Globus pallidus (tissue), 1 donor: ENCODE data around the gene FAM83F.
"Not testable (repeated sequence)": the region's sequence is repeated elsewhere in the genome, so short reads cannot be mapped to it uniquely, and the experiment has no call there.

Experiments used
- DNase-seq: peaks from one replicate; pipeline ENCODE4 v3.0.0-alpha.2; 2015; ENCODE audit warnings: low spot score

Gene FAM83F

DNA sequence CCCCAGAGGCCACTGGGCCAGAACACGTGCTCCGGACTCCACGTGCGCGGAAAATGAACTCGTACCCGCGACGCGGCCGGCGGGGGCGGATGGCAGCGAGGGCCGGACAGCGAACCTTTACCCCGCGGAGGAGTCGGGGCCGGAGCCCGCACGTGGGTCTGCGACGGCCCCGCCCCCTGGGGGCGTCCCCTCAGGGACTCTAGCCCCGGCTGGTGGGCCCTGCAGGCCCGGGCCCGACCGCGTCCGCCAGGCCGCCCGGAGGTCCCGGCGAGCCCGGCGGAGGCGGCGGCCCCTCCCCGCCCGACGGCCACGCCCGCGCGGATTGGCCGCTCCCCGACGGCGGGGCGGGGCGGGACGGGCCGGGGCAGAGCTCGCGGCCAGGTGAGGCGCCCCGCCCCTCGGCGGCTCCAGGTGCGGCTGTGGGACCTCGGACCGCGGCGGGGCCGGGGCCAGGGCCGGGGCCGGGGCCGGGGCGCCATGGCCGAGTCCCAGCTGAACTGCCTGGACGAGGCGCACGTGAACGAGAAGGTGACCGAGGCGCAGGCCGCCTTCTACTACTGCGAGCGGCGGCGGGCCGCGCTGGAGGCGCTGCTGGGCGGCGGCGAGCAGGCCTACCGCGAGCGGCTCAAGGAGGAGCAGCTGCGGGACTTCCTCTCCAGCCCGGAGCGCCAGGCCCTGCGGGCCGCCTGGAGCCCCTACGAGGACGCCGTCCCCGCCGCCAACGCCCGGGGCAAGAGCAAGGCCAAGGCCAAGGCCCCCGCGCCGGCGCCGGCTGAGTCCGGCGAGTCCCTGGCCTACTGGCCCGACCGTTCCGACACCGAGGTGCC lies at the start of gene FAM83F:
TSS of gene FAM83F (plus strand) at position 389 of the 827 bp plus-strand sequence. CDS start at position 478, 89 bp downstream.
- no peak for DNase-seq

DNA sequence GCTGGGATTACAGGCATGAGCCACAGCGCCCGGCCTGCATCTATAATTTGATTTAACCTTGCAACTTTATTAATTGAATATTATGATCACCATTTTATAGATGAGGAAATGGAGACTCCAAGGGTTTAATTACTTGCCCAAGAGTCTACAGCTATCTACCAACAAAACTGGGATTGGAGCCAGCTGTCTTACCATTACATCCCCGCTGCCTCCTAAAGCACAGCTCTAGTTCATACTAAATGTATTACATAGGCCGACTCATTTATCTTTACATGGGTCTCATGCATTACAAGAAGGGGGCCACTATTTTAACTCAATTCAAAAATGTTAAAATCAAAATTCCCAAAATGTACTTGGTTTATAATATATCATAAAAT lies 48.6 kb upstream of the FAM83F start:
- DNase-seq = no peak

DNA sequence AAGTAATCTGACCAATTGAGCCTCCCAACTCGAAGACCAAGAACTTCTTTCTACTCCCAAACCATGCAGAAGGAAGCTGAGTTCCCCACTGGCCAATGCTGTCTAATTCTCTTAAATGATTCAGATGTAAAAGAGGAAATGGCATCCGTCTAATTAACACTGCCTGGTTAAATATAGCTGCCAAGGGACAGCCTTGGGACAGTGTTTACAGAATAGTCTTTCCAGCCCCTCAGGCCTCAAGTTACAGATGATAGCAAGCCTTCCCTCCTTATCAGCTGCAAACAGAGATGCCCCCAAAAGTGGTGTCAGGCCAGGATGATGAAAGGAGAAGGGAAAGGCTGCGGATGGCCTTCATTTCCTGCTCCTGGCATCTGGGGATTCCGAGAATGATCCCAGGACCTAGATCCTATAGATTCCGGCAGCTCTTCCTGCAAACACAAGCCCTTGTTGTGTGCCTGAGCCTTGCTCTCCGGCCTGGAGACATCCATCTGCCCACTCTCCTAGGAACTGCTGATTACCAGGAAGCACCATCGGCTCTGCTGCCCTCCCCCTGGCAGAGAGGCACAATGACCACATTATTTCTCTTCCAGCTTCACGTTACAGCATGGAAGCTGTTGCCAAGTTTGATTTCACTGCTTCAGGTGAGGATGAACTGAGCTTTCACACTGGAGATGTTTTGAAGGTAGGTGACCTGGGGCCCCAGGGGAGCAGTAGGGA lies 48.1 kb upstream of the FAM83F start:
- DNase-seq = peak; percentile 59

DNA sequence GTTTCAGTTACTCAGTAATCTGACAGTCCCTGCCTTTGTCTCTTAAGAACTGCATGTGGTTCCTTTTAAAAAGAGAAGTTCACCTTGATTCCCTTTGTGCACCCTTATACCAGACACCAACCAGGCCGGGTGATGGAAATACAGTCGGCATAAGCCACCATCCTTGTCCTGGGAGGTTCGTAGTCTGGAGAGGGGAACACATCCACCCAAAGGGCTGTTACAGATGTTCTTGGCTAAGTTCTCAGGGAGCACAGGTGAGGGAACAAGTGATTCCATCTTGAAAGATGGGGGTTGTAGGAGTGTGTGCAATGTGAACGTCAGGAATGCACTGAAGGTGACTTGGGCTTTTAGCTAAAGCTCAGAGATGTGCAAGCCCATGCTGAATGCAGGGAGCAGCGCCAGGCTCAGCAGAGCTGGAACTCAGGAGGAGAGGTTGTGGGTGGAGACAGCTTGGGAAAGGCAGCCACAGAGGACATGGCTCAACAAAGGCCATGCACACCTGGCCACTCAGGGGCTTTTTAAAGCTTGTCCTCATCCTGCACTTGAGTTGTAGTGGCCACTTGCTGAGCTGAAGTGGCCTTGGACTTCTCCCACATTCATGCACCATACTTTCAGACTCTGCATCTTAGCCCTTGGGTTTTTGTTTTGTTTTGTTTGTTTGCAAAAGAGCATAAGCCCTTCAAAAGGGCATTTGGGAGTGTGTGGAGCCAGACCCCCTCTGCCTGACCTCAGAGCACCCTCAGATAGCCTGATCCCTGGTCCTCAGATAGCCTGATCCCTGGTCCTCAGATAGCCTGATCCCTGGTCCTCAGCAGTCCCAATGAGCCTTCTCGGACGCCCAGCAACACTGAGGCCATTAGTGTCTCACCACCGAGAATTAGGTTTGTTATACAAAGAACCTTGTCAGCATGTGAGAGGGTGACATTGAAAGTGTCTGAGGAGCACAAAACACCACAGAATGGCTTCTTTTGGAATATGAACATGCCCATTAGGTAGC lies 47.2 kb upstream of the FAM83F start:
- no peak for DNase-seq

DNA sequence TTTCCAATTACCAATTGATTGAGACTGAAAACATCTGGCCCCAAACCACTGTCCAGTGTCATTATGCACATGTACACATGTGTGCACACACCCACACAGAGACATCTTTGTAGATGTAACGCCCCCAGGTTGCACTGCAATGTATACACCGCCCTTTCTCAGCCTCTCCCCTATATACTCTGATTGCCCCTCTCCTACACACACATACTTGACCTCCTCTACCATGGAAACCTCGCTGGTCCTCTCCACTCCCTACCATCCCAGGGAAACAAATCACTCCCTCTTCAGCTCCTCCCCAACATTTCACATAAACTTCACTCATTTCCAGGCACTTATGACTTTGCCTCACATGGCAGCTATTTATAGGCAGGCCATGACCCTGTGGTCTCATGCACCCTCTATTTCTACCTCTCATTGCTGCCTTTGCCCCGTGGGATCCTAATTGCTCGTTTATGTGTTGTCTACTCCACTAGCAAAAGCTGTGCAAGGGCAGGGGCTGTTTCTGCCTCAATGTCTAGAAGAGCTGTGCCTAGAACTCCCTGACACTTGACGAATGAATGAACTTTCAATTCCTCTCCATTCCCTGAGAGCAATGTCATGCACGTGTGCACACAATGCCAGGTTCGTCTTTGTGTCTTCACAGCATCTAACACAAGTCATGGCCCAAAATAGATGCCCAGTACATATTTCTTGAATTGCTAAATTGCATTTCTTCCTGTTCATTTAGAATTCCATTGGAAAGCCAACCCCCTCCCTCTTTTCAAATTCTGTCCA lies 44.6 kb upstream of the FAM83F start:
- no peak for DNase-seq

DNA sequence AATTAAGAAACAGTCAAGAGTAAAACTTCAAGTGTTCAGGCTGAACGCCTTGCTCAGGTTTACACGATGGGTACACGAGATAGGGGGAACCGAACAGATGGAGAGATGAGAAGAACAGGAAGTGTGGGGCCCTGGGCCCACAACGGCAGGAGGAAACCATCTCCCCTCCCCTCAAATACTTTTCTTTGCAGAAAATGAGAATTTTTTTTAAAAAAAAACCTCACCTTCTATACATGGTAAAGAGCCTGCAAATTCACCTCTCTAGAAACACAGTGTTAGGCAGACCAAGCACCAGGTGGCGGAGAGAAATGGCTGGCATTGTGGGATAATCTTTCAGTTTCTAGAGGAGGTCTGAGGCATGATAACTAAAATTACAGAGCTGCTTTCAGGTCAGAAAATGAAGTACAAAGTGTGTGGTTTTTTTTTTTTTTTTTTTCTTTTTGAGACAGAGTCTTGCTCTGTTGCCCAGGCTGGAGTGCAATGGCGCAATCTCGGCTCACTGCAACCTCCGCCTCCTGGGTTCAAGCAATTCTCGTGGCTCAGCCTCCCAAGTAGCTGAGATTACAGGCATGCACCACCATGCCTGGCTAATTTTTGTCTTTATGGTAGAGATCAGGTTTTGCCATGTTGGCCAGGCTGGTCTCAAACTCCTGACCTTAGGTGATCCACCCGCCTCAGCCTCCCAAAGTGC lies 43.0 kb upstream of the FAM83F start:
- DNase-seq = not testable (repeated sequence)

DNA sequence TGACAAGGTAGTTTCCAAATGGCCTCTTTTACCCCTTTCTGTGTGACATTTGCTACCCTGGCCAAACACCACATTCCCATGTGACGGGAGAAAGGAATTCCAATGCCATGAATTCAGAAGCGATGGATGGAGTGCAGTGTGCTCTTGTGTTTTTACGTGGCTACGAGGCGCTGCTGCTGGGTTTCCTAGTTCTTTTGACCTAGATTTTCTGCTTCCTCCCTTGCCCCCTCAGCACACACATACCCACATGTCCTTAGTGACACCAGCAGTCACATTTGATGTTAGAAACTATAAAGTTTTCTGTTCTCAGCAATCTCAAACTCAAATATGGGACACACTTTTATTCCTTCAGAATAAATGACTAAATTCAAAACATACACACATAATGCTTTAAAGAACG lies 42.4 kb upstream of the FAM83F start:
- DNase-seq = no peak

DNA sequence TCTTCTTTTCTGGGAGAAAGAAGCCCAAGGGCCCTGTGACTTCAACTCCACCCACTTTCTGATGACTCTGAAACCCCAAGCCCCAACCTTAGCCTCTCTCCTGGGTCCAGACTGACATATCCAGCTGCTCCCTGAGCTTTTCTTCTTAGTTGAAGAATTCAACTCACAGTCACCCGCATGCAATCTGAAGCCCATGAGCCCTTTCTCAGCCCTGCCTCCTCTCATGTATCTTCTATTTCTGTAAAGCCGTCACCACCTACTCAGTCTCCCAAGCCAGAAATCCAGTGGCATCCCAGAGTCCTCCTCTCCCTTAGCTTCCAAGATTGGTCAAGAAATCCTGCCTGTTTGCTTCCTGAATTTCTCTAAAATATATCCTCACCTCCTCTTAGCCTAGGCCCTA lies 41.7 kb upstream of the FAM83F start:
- DNase-seq = no peak

DNA sequence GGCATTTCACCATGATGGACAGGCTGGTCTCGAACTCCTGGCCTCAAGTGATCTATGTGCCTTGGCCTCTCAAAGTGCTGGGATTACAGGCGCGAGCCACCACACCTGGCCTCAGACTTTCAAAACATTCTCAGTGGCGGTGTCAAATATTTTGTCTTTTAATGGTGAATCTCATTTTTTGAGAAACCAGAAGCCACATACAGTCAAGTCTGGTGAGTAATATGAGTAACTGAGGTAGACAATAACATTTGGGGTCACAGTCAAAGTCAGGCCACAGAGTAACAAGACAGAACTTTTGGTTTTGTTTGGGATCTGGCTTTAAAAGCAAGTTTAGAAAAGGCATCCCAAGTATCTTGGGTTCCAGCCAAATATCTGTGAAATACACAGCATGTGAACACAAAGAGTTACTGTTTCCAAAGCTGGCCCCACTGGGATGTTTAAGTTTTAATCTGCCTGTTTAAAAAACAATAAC lies 40.1 kb upstream of the FAM83F start:
- DNase-seq = peak; percentile 50

DNA sequence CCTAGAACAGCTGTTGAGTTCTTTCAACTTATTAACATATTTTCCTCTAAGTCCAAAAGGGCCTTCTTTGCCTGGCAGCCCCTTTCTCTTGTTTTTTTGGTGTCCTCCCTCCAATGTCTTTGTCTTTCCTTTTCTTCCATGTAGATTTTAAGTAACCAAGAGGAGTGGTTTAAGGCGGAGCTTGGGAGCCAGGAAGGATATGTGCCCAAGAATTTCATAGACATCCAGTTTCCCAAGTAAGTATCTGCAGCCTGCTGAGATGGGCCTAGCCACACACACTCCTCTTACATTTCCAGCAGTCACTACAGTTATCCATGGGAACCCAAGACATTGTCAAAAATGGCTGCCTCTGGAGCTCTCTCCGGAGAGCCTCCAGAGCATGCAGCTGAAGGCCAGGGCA lies 39.1 kb upstream of the FAM83F start:
- DNase-seq = no peak

DNA sequence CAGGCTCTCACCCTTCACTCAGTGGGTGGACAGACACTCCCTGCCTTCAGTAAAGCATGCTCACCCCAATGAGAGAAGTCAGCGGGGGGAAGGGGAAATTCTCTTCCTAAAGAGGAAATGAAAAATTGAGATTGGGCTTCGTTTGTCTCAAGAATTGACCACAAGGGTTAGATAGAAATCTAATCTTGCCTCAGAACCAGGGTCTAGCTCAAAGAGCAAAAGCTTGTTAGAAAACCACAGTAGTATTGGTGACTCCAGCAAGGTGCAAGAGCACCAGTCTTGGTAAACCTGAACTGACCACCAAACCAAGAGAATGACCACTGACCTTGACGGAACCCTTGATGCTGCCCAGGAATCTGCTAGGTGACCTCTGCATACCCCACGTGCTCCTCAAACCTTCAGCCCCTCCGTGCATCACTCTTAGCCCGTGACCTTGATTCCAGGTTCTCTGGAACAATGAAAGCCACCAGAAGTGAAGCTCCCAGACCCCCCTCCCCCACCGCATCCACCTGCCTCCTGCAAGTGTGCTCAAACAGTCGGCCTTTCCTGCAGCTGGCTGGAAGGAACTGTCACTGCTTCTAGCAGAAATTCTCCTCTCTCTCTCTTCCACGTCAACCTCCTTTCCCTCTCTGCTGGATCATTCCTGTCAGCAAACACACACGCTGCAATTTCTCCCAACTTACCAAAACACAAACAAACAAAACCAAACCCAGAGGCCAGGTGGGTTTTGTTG lies 37.7 kb upstream of the FAM83F start:
- DNase-seq = no peak

DNA sequence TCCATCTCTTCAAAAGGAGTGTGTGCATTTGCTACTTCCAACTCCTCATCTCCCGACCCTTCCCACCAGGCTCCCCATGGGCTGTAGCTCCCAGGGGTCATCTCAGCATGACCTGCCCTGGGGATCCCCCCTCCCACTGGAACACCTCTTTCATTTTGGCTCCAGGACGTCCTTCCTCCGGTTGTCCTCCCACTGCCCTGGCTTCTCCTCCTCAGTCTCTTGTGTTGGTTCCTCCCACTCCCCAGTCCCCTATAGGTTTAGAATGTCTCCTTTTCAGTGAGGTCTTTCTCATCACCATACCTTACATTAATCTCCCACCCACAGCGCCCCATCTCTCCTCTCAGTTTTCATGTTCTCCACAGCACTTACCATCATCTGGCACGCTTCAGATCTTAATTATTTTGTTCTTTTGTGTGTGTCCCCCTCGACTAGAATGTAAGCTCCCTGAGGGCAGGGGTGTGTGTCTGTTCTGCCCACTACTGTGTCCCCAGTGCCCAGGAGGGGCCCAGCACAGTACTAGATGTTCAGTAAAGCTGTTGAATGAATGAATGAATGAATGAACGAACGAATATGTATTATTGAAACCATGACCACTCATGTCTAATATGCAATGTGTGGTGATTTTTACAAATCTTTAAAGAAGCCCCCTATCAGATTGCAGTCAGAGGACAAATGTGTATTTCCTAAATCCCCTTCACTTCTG lies 36.6 kb upstream of the FAM83F start:
- no peak for DNase-seq

DNA sequence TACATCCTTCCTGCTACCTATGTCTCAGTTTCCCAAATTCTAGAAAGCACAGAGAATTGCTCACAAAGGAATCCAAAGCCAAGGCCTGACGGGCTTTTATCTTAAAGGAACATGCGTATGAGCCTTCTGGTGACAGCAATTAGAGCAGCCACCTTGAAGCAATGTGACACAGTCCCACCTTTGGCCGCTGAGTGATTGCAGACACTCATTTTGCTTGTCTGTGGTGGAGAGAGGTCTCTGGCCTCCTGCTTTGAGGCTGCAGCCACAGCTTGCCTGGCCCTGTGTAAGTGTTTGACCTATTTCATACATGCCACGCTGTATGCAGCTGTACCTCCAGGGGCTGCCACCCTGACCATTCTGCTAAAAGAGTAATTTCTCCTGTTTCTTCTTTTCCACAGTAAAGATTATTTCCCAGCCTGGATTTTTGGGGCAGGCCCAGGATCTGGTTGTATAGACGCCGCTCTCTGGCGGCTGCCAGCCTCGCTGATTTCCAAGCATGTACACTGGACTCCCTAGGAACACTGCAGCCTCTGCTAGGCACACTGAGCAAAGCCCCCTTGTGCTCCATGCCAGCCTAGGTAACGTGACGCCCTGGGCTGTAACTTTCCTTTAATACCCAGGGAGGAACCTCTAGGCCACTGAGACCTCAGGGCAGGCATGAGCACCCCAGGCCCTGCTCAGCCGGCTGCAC lies 35.7 kb upstream of the FAM83F start:
- no peak for DNase-seq

DNA sequence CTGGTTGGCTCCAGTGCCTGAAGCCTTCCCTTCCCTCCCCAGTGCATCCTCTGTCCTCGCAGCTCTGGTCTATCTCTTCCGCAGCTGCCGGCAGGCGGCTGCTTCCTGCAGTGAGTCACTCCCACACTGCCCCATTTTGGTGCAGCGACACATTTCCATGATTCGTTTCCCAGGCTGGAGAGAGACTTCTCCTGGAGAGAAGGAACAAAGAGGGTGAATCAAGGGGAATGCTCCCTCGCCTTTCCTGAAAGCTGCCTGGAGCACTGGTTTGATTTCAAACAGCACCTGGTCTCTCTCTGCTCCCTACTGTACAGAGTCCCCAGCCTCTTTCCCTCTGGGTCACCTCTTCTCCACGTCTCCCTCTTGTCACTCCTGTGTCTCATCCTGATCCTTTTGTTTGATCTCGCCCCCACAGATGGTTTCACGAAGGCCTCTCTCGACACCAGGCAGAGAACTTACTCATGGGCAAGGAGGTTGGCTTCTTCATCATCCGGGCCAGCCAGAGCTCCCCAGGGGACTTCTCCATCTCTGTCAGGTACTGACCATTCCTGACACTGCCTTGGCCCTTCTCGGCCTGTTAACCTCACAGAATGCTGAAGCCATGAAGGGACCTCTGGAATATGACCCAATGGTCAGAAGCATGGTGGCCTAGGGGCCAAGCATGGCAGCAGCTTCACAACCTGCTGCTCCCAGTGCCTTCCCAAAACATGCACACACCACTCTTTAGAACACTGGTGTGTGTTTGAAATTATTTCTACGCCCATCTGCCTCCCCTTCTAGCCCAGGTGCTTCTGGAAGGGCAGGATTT lies 34.9 kb upstream of the FAM83F start, which contains the start of gene TMA7B:
TSS of gene TMA7B (plus strand) at position 758 of the 808 bp plus-strand sequence. CDS start 3,978 bp downstream, outside the sequence.
- DNase-seq = no peak

DNA sequence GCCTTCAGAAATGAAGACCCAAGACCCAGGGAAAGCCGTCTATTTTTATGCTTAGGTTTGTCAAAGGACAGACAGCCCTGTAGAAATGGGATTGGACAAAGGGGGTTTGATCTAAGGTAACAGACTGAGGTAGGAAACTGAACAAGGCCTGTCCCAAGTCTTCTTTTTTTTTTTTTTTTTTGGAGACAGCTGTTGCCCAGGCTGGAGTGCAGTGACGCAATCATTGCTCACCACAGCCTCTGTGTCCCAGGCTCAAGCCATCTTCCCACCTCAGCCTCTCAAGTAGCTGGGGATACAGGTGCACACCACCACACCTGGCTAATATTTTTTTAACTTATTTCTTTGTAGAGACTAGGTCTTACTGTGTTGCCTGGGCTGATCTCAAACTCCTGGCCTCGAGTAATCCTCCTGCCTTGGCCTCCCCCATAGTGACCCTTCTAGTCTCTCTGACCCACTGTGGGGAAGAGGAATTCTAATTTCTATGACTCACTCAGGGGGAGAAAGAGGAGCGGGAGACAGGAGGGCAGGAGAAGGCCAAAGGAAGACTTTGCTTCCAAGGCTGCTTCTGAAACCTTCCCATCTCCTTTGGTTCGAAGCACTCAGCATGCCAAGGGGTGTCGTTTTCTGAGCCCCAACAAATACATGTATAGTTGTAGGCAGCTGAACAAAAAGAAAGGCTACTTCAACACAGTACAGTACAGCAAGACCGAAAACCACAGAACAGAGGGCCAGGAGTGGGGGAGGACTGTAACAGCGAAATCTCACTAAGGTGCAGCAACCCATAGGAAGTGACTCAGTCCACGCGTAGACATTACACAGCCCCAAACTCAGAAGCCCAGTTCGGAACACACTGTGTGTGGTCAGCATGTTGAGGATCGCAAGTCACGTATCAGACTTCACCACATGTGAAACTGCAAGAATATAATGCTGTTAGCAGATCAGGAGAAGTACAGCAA lies 33.7 kb upstream of the FAM83F start:
- DNase-seq = no peak

DNA sequence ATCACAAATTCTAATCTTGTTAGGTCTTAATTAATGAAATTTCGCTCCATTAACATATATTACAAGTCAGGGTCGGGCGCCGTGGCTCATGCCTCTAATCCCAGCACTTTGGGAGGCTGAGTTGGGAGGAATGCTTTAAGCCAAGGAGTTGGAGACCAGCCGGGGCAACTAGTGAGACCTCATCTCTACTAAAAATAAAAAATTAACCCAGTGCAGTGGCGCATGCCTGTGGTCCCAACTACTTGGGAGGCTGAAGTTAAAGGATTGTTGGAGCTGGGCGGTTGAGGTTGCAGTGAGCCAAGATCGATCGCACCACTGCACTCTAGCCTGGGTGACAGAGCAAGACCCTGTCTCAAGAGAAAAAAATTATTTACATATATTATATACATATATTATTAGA lies 32.7 kb upstream of the FAM83F start:
- DNase-seq = no peak

DNA sequence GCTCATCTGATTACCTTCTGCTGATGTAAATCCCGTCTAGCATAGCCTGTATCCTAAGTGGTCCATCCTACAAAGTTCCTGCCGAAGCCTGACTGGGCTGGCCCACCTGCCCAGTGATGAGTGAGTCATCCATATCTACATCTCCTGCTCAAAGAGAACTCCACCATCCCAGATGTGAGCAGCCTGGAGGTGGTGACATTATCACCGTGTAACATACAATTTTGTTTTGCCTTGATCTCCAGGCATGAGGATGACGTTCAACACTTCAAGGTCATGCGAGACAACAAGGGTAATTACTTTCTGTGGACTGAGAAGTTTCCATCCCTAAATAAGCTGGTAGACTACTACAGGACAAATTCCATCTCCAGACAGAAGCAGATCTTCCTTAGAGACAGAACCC lies 29.0 kb upstream of the FAM83F start:
- no peak for DNase-seq
